GM19463 (cell line): ENCODE data around the gene SLC8A1.

Experiments
- ATAC-seq: cut with Tn5 transposase; IDR thresholded peaks from one replicate; pipeline ENCODE4 v1.9.1; 2021; ENCODE audit warnings: mild to moderate bottlenecking, moderate library complexity; ENCODE audit not compliant: unreplicated experiment

SLC8A1 gene

GRCh38 chr2:40123746-40124145 is 328.1 kb downstream of the SLC8A1 start:
- no peak for ATAC-seq

- no peak for ATAC-seq
Observed at GRCh38 chr2:40123326-40123725, 328.6 kb downstream of the SLC8A1 start.

GRCh38 chr2:40120957-40121356 is 330.9 kb downstream of the SLC8A1 start:
- no peak for ATAC-seq

GRCh38 chr2:40120026-40120425 is 331.9 kb downstream of the SLC8A1 start:
- ATAC-seq = no peak

- ATAC-seq = no peak
Observed at GRCh38 chr2:40118622-40119021, 333.3 kb downstream of the SLC8A1 start.

- ATAC-seq = no peak
Observed at GRCh38 chr2:40115894-40116293, 336.0 kb downstream of the SLC8A1 start.

GRCh38 chr2:40115348-40115747 is 336.5 kb downstream of the SLC8A1 start:
- ATAC-seq = no peak

GRCh38 chr2:40113997-40114396 is 337.9 kb downstream of the SLC8A1 start:
- no peak for ATAC-seq

GRCh38 chr2:40113272-40113968 is 338.5 kb downstream of the SLC8A1 start:
- no peak for ATAC-seq

GRCh38 chr2:40109381-40109780 is 342.5 kb downstream of the SLC8A1 start:
- ATAC-seq = no peak

- ATAC-seq = no peak
Observed at GRCh38 chr2:40108851-40109250, 343.0 kb downstream of the SLC8A1 start.

- ATAC-seq = no peak
Observed at GRCh38 chr2:40106061-40106460, 345.8 kb downstream of the SLC8A1 start.

GRCh38 chr2:40105593-40105992 is 346.3 kb downstream of the SLC8A1 start:
- ATAC-seq = no peak

- no peak for ATAC-seq
Observed at GRCh38 chr2:40103590-40103989, 348.3 kb downstream of the SLC8A1 start.

GRCh38 chr2:40103163-40103562 is 348.7 kb downstream of the SLC8A1 start:
- no peak for ATAC-seq

- no peak for ATAC-seq
Observed at GRCh38 chr2:40102447-40102846, 349.4 kb downstream of the SLC8A1 start.

- ATAC-seq = peak; percentile 56
Observed at GRCh38 chr2:40101131-40101575, 350.7 kb downstream of the SLC8A1 start.

GRCh38 chr2:40100676-40101075 is 351.2 kb downstream of the SLC8A1 start:
- no peak for ATAC-seq

- ATAC-seq = no peak
Observed at GRCh38 chr2:40098786-40099470, 353.0 kb downstream of the SLC8A1 start.

- ATAC-seq = no peak
Observed at GRCh38 chr2:40097691-40098385, 354.1 kb downstream of the SLC8A1 start.

- ATAC-seq = no peak
Observed at GRCh38 chr2:40096360-40096759, 355.5 kb downstream of the SLC8A1 start.

- no peak for ATAC-seq
Observed at GRCh38 chr2:40095000-40095399, 356.9 kb downstream of the SLC8A1 start.
